Suprapubic skin (tissue), 4 donors: Measurements from ENCODE around the gene STK25. TPM values are rescaled to one million over a fixed set of nuclear protein-coding genes. Genes with fewer than 3 reads are reported as not detected.

Experiments used
- DNase-seq, 2 donors: peaks; one replicate each; pipeline ENCODE4 v3.0.0-alpha.2; 2019; ENCODE audit warnings: low spot score in 2 of 2
- H3K27ac ChIP-seq: fragments of 200-600 bp; sonication (generic); one replicate; pipeline ENCODE4 v1.5.1; 2019
- H3K27me3 ChIP-seq: fragments of 200-600 bp; sonication (generic); one replicate; pipeline ENCODE4 v1.5.1; 2019
- H3K36me3 ChIP-seq: fragments of 200-600 bp; sonication (generic); one replicate; pipeline ENCODE4 v1.5.1; 2019
- H3K4me1 ChIP-seq: fragments of 200-600 bp; sonication (generic); one replicate; pipeline ENCODE4 v1.5.1; 2019
- H3K4me3 ChIP-seq: fragments of 200-600 bp; sonication (generic); one replicate; pipeline ENCODE4 v1.5.1; 2019; ENCODE audit warnings: mild to moderate bottlenecking
- H3K9me3 ChIP-seq: fragments of 200-600 bp; sonication (generic); one replicate; pipeline ENCODE4 v1.5.1; 2019
- EP300 ChIP-seq: sonication (generic); formaldehyde crosslinking; IDR thresholded peaks from one replicate; pipeline ENCODE4 v1.6.1; 2017; ENCODE audit warnings: antibody characterized with exemption
- POLR2A ChIP-seq, 2 donors: fragments of 450-650 bp; IDR thresholded peaks; one replicate each; pipeline ENCODE4 v1.6.1; 2017; ENCODE audit warnings: antibody characterized with exemption in 2 of 2, mild to moderate bottlenecking in 2 of 2, moderate library complexity in 2 of 2
- POLR2AphosphoS5 ChIP-seq, 3 donors: sonication (generic); formaldehyde crosslinking; IDR thresholded peaks; one replicate each; pipeline ENCODE4 v1.6.1; 2017; ENCODE audit warnings: antibody characterized with exemption in 3 of 3
- WGBS: methylation state at CpG from one replicate; pipeline ENCODE4 v1.1.5; 2018; 5-methylcytosine and 5-hydroxymethylcytosine counted together
- total RNA-seq, 4 donors: library from RNA; depleted of rRNA; stranded (reverse); fragments of >200 nt; gene quantifications; one replicate each; pipeline ENCODE4 v1.1.0, GENCODE V29; 2016
- TF ChIP-seq, protein P1 (sequence below), 2 donors: fragments of 200-600 bp in 1 of 2; fragments of 450-650 bp in 1 of 2; sonication (generic) in 1 of 2; IDR thresholded peaks; one replicate each; pipeline ENCODE4 v1.5.1; 2016 to 2019; ENCODE audit warnings: antibody characterized with exemption in 2 of 2, mild to moderate bottlenecking in 1 of 2, moderate library complexity in 1 of 2

Gene STK25
- total RNA-seq, 4 donors from 2014 or later: 131 to 232 (median 147) TPM

DNA sequence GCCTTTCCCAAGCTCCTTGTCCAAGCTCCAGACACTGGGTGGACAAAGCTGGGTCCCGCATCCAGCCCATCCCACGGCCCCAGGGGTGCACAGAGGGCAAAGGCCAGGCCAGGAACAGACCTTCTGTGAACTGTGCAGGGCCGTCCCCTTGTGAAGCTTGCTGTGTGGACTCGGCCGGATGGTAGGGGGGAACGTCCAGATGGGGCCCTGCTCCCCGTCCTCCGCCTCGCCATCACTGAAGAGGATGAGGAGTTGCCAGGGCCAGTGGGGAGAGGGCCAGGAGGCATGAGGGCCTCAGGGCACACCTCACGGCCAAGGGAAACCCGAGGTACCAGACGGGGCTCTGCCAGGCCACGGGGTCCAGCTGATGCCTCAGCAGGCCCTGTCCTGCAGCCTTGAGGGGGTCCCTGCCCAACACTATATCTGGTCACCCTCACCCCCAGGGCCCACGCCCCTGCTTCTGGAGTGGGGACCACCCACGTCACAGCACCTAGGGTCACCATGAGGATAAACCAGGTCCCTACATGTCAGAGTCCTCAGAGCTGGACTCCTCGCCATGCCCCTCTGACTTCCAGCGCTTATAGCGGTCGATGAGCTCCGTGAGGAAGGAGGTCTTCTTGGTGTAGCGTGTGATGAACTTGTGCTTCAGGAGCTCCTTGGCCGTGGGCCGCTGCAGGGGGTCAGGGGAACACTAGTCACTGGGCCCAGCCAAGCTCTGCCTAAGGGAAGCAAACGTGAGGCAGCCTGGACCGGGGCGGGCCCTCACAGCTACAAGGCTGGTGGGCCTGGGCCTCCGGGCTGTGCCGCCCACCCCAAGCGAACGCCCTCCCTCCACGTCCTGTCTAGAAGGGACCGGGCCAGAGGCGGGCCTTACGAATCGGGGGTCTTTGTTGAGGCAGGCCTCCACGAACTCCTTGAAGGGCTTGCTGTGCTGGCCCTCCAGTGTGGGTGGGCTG lies 10.0 kb downstream of the STK25 start:
- TF ChIP-seq POLR2A (IDR thresholded peaks at IDR 0.05): no peak
- H3K27me3 ChIP-seq: no peaks in the 10 kb centered on the region
- H3K9me3 ChIP-seq: no peaks in the 10 kb centered on the region
- H3K36me3 ChIP-seq: peaks cover 81% of the 10 kb centered on the region
- no peak for DNase-seq
- no peak overlapping the region for H3K4me3 ChIP-seq
- 94% methylated on average over 15 of the region's 36 CpGs for WGBS
- H3K4me1 ChIP-seq: no peaks in the 10 kb centered on the region
- H3K27ac ChIP-seq: no peak overlapping the region

DNA sequence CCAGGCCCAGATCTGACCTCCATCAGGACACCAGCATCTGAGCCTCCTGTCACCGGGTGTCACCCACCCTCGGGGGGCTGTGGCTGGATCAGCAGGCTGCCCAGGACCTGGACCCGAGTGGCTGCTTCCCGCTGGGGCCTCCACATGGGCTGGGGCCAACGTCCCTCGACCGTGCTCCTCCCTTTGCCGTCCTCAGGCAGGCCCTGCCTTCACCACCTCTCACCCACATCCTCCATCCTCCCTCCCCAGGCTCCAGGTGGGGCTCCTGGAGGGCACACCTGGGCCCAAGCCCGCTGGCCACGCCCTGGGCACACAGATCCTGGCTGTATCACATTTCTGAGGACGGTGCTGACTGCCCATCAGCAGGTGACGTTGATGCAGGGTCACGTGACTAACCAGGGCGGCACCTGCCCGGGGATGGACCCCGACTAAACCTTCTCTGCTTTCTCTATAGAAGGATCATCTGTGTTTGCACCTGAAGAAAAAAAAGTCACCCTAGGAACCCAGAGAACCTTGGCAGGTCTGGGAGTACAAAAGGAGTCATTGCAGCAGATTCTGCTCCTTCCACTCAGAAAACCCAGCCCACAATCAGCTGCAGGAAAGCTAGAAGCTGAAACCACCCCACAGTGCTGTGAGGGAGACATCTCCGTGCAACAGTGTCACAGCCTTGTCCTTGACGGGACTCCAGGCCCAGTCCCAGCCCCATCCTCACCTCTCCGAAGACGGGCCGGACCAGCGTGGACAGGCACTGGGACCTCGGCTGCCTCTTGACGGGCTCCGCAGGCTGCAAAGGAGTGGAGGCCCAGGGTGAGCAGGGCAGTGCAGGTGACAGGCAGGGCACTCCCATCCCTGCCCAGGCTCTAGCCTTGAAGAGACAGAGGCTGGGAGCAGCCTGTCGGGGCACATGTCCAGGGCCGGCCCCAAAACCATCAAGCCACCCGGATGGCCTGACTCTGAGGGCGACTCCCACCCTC lies 11.2 kb downstream of the STK25 start:
- Histone ChIP-seq H3K4me1 (no peaks in the 10 kb centered on the region), H3K27me3 (no peaks in the 10 kb centered on the region), H3K36me3 (peaks cover 92% of the 10 kb centered on the region), H3K27ac (no peak overlapping the region), H3K4me3 (no peak overlapping the region), H3K9me3 (no peaks in the 10 kb centered on the region)
- no peak for DNase-seq
- WGBS: 73% methylated on average over 12 of the region's 29 CpGs
- TF ChIP-seq POLR2AphosphoS5 (IDR thresholded peaks at IDR 0.05): no peak

DNA sequence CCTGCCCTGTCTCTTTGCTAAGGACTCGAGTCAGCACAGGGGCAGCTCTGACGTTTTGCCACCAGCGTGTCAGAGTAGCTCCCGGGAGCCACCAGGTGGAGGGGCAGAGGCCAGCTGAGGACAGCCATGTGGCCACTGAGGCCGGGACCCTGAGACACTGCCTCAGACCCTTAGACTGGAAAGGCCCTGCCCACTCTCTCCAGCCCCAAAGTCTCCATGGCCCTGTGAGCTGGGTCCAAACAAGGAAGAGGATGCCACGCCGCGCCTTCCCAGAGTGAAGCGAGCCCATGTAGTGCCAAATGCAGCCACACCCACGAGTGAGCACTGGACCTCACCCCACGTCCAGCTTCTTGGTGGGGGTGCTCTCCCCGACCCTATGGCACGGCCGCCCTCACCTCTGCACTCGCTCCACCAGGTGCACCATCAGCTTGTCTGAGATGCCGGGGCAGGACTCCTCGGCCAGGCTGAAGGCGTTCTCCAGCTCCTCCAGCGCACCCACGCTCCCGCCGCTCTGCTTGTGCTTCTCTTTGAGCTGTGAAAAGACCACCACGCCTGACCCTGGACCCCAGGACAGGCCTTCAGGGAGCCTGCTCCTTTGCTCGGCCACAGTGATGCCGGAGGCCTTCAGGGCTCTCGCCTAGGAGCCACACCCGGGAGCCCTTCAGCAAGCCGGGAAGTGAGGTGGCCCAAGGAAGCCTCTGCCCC lies 12.2 kb downstream of the STK25 start:
- Histone ChIP-seq H3K4me1 (no peaks in the 10 kb centered on the region), H3K36me3 (peaks cover 91% of the 10 kb centered on the region), H3K4me3 (no peak overlapping the region), H3K27me3 (no peaks in the 10 kb centered on the region), H3K27ac (no peak overlapping the region), H3K9me3 (no peaks in the 10 kb centered on the region)
- TF ChIP-seq EP300: no peak
- TF ChIP-seq POLR2A (IDR thresholded peaks at IDR 0.05): no peak
- no peak for TF ChIP-seq POLR2AphosphoS5 (IDR thresholded peaks at IDR 0.05)
- TF ChIP-seq, protein P1, sequence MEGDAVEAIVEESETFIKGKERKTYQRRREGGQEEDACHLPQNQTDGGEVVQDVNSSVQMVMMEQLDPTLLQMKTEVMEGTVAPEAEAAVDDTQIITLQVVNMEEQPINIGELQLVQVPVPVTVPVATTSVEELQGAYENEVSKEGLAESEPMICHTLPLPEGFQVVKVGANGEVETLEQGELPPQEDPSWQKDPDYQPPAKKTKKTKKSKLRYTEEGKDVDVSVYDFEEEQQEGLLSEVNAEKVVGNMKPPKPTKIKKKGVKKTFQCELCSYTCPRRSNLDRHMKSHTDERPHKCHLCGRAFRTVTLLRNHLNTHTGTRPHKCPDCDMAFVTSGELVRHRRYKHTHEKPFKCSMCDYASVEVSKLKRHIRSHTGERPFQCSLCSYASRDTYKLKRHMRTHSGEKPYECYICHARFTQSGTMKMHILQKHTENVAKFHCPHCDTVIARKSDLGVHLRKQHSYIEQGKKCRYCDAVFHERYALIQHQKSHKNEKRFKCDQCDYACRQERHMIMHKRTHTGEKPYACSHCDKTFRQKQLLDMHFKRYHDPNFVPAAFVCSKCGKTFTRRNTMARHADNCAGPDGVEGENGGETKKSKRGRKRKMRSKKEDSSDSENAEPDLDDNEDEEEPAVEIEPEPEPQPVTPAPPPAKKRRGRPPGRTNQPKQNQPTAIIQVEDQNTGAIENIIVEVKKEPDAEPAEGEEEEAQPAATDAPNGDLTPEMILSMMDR (IDR thresholded peaks at IDR 0.05): no peak
- DNase-seq: no peak
- 87% methylated on average over 12 of the region's 28 CpGs for WGBS

DNA sequence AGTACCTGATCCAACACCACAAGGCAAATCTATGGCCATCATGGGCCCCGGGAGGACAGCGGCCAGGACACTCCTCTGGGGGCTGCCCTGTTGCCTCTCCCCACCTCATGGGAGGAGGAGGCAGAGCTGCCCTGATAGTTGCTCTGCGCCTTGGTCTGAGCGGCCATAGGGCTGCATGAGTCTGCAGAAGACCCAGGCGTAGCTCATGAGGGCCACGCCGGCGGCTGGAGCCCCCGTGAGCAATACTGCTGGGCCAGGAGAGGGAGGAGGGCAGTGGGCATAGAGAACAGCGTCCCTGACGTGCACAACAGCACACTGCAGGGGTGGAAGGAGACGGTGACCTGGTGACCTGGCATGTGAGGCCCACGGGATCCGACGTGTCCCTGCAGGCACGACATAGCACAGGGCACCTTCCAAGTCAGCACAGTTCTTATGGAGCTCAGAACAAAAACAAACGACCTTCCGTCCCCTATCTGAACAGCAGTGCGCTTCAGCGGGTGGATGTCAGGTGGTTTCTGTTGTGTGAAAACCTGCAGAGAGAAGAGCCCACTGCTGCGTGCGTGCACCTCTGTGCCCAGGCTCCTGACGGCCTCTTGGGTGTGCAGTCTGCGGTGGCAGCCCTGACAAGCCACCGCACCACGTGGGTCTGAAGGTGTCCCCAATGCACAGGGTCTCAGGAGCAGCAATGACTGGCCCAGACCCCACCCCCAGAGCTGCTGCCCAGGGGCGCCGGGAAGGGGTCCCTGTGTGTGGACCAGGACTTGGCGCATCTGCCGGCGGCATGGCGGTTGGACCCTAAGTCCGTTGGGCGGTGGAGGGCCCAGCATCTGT lies 13.0 kb downstream of the STK25 start:
- WGBS: 92% methylated on average over 4 of the region's 34 CpGs
- Histone ChIP-seq H3K27me3 (no peaks in the 10 kb centered on the region), H3K4me1 (peaks cover 2% of the 10 kb centered on the region), H3K36me3 (peaks cover 85% of the 10 kb centered on the region), H3K4me3 (no peak overlapping the region), H3K9me3 (no peaks in the 10 kb centered on the region), H3K27ac (no peak overlapping the region)
- TF ChIP-seq POLR2AphosphoS5 (IDR thresholded peaks at IDR 0.05) (no peak), EP300 (no peak), POLR2A (IDR thresholded peaks at IDR 0.05) (no peak)
- TF ChIP-seq, protein P1 (IDR thresholded peaks at IDR 0.05): no peak
- DNase-seq: no peak

DNA sequence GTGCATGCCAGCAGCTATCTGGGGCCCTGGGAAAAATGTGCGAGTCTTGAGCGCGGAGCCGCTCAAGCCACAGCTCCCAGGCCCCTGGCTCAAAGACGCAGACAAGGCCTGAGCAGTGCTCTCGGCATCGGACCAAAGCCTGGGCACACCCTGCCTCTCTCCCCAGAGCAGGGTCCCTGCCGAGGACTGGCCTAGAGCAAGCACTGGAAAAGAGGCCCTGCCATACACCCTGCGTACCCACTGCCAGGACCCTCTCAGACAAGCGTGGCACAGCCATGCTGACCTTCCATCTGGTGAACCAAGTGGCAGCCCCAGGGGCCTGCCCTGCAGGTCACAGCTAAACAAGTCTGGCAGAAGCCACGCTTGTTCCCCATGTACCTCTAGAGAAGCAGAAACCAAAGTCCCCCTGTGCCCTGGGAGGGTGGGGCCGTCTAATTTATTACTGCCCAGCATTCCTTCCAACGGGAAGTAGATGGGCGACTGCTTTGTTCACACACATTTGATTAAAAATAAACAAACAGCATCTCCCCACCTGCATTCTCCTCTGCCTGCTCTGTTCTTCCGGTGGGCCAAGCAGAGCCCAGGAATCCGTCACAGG lies 14.0 kb downstream of the STK25 start:
- H3K36me3 ChIP-seq: peaks cover 83% of the 10 kb centered on the region
- H3K9me3 ChIP-seq: no peaks in the 10 kb centered on the region
- no peaks in the 10 kb centered on the region for H3K27me3 ChIP-seq
- WGBS: 89% methylated on average over 10 of the region's 16 CpGs
- no peak overlapping the region for H3K4me3 ChIP-seq
- H3K27ac ChIP-seq: no peak overlapping the region
- peaks cover 6% of the 10 kb centered on the region for H3K4me1 ChIP-seq
- TF ChIP-seq, protein P1 (IDR thresholded peaks at IDR 0.05): no peak
- no peak for TF ChIP-seq EP300
- TF ChIP-seq POLR2AphosphoS5 (IDR thresholded peaks at IDR 0.05): no peak
- no peak for TF ChIP-seq POLR2A (IDR thresholded peaks at IDR 0.05)
- no peak for DNase-seq
